Endothelial cell of umbilical vein (primary cell): ENCODE measurements around the gene TUBB1. TPM values are rescaled to one million over a fixed set of nuclear protein-coding genes. Genes with fewer than 3 reads are reported as not detected.
A peak's percentile ranks its signal among the peaks of the same experiment; 100 is the strongest.

ENCODE experiments used
- BruUV-seq: library from RNA; stranded (reverse); fragments of 400-500 nt; replicated peaks from 2 replicates; lab custom pipeline; 2021; lab: Mats Ljungman, UMichigan
- CTCF ChIA-PET: fragments of 300-600, 350-600 bp; sonication (Branson Sonifier 250); formaldehyde crosslinking; loops from one replicate; lab custom pipeline; 2021; ENCODE audit warnings: antibody characterized with exemption, inconsistent platforms; lab: Charles Lee
- POLR2A ChIA-PET: fragments of 300-600, 350-600 bp; sonication (Branson Sonifier 250); formaldehyde crosslinking; loops from one replicate; lab custom pipeline; 2021; ENCODE audit warnings: antibody characterized with exemption, inconsistent platforms; lab: Charles Lee
- DNase-seq: peaks from one replicate; pipeline ENCODE4 v3.0.0-alpha.2; 2011; ENCODE audit warnings: low read depth, low spot score
- FAIRE-seq: peaks from 2 replicates; lab custom pipeline; 2011; peaks lifted over from hg19 to GRCh38; lab: Jason Lieb, UNC
- H2AFZ ChIP-seq: 2 replicates; pipeline ENCODE4 v1.6.0; 2012; ENCODE audit warnings: low read depth, low read length, control low read depth, inconsistent platforms
- H3K27ac ChIP-seq: 2 replicates; pipeline ENCODE4 v1.5.1; 2011; ENCODE audit warnings: low read depth, mild to moderate bottlenecking, control low read depth, low read length, moderate library complexity; ENCODE audit not compliant: insufficient read depth
- H3K27me3 ChIP-seq, 2 experiments: 2 replicates each; pipeline versions ENCODE4 v1.6.0 to v1.6.1; 2011; ENCODE audit warnings: low read length in 2 of 2, mixed read lengths in 1 of 2; ENCODE audit not compliant: control insufficient read depth in 2 of 2, insufficient read depth in 2 of 2
- H3K36me3 ChIP-seq, 2 experiments: 2 replicates in 1 of 2; 3 replicates in 1 of 2; pipeline ENCODE4 v1.5.1; 2011; ENCODE audit warnings: low read length in 2 of 2, mild to moderate bottlenecking in 1 of 2, moderate library complexity in 1 of 2; ENCODE audit not compliant: control insufficient read depth in 2 of 2, insufficient read depth in 2 of 2; ENCODE audit errors: extremely low read depth in 1 of 2
- H3K4me1 ChIP-seq: 3 replicates; pipeline ENCODE4 v1.5.1; 2011; ENCODE audit warnings: mild to moderate bottlenecking, low read length; ENCODE audit not compliant: control insufficient read depth, insufficient read depth; ENCODE audit errors: extremely low read depth
- H3K4me2 ChIP-seq: 2 replicates; pipeline ENCODE4 v1.6.1; 2011; ENCODE audit warnings: low read length, control low read depth, mixed read lengths; ENCODE audit not compliant: insufficient read depth
- H3K4me3 ChIP-seq, 3 experiments: fragments of 200-600 bp in 1 of 3; sonication (generic), shearing (Covaris generic) in 1 of 3; replicated peaks in 1 of 3; 2 replicates each; pipeline ENCODE4 v1.5.1; 2011 to 2016; ENCODE audit warnings: control low read depth in 3 of 3, low read length in 3 of 3, mild to moderate bottlenecking in 2 of 3, inconsistent platforms in 1 of 3, low read depth in 1 of 3, moderate library complexity in 1 of 3; ENCODE audit not compliant: insufficient read depth in 1 of 3
- H3K79me2 ChIP-seq: 2 replicates; pipeline ENCODE4 v1.6.0; 2012; ENCODE audit warnings: low read length, inconsistent platforms; ENCODE audit not compliant: control insufficient read depth, insufficient read depth
- H3K9ac ChIP-seq: replicated peaks from 2 replicates; pipeline ENCODE3; 2011; ENCODE audit warnings: low read length, control low read depth; ENCODE audit not compliant: insufficient read depth; ENCODE audit errors: extremely low read depth
- H3K9me1 ChIP-seq: replicated peaks from 3 replicates; pipeline ENCODE4 v1.6.0; 2011; ENCODE audit warnings: mild to moderate bottlenecking, low read length; ENCODE audit not compliant: control insufficient read depth, insufficient read depth; ENCODE audit errors: extremely low read depth
- H3K9me3 ChIP-seq: replicated peaks from 2 replicates; pipeline ENCODE4 v1.5.1; 2012; ENCODE audit warnings: low read length, inconsistent platforms; ENCODE audit not compliant: control insufficient read depth, insufficient read depth
- H4K20me1 ChIP-seq: replicated peaks from 2 replicates; pipeline ENCODE3; 2011; ENCODE audit warnings: mild to moderate bottlenecking, low read length; ENCODE audit not compliant: control insufficient read depth, insufficient read depth; ENCODE audit errors: extremely low read depth
- EZH2 ChIP-seq: IDR thresholded peaks from 2 replicates; pipeline ENCODE4 v1.6.1; 2012; ENCODE audit warnings: borderline replicate concordance, low read depth, mild to moderate bottlenecking, moderate library complexity, low read length, inconsistent platforms; ENCODE audit not compliant: severe bottlenecking
- GATA2 ChIP-seq: IDR thresholded peaks from 2 replicates; pipeline ENCODE4 v1.7.0; 2011; ENCODE audit warnings: low read depth, mild to moderate bottlenecking, moderate library complexity, mixed read lengths, low read length; ENCODE audit not compliant: insufficient read length, insufficient read depth
- MYC ChIP-seq: IDR thresholded peaks from one replicate; pipeline ENCODE4 v1.6.1; 2011; ENCODE audit warnings: mild to moderate bottlenecking, low read depth, low read length
- POLR2A ChIP-seq: IDR thresholded peaks from 2 replicates; pipeline ENCODE4 v1.6.1; 2012; ENCODE audit warnings: low read depth, mild to moderate bottlenecking, control low read depth, low read length
- POLR2AphosphoS5 ChIP-seq: IDR thresholded peaks from 2 replicates; pipeline ENCODE4 v1.6.1; 2012; ENCODE audit warnings: low read depth, mild to moderate bottlenecking, control low read depth, low read length, moderate library complexity; ENCODE audit not compliant: insufficient read depth
- dilution Hi-C: fragments of 300-500 bp; cut with MboI; formaldehyde crosslinking; loops from one replicate; pipeline ENCODE4 v1.15.0; 2019; ENCODE audit warnings: low sequenced_read_pairs; ENCODE audit not compliant: extremely low pct_ligation_motif_present
- intact Hi-C: fragments of 100-400 bp; cut with micrococcal nuclease; formaldehyde crosslinking; loops from one replicate; pipeline ENCODE4 v1.10.0; 2022
- polyA plus RNA-seq, 4 experiments: library from polyadenylated mRNA; depleted of rRNA in 3 of 4; stranded (reverse) in 3 of 4; unstranded in 1 of 4; fragments of >200 nt; gene quantifications; 2 replicates each; pipeline versions ENCODE4 v1.2.1 to v1.2.3, GENCODE V29; 2011 to 2012; ENCODE audit warnings: missing spikeins in 1 of 4
- total RNA-seq: library from RNA; stranded (reverse); gene quantifications from 2 replicates; pipeline ENCODE4 v1.2.3, GENCODE V29; 2021
- TF ChIP-seq, protein P1 (sequence below), 2 donors: IDR thresholded peaks; 1 replicate in 1 of 2; 2 replicates in 1 of 2; pipeline ENCODE4 v1.5.1; 2011; ENCODE audit warnings: low read length in 2 of 2, mild to moderate bottlenecking in 2 of 2, moderate library complexity in 2 of 2, control low read depth in 1 of 2, inconsistent platforms in 1 of 2, low read depth in 1 of 2; ENCODE audit not compliant: insufficient read depth in 1 of 2; ENCODE audit errors: extremely low read depth in 1 of 2
- TF ChIP-seq, protein P2 (sequence below): IDR thresholded peaks from 2 replicates; pipeline ENCODE4 v1.6.1; 2011; ENCODE audit not compliant: insufficient read depth, insufficient read length

Gene TUBB1
- total and polyA plus RNA-seq, 2 donors (not counting 3 experiments of a cell fraction or from before 2014, with no cell fraction given), result 0.04 TPM; not detected in 1

DNA sequence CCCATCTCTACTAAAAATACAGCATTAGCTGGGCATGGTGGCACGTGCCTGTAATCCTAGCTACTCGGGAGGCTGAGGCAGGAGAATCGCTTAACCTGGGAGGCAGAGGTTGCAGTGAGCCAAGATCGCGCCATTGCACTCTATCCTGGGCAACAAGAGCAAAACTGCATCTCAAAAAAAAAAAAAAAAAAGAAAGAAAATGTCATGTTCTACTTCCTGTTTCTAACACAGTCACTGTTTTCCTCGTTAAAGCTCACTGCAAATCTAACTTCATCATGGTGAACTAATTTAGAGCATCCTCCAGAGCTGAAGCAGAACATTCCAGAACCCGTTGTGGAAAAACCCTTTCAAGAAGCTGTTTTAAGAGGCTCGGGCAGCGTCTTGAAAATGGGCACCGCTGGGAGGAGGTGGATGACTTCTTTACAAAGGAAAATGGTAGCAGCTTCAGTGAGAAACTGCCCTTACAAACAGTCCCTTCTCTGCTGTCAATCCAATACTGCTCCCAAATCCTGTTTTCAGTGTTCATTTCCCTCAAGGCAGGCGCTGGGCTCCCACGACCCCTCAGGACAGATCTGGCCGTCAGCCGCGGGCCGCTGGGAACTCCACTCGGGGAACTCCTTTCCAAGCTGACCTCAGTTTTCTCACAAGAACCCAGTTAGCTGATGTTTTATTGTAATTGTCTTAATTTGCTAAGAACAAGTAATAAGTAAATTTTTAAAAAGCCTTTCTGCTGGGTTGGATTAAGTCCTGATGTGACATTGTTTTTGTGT lies 24.7 kb upstream of the TUBB1 start:
- CTCF ChIA-PET, result interaction anchor here (1.0 kb wide), 1 partner anchor 38 kb away, joined by 6 read pairs; the partner anchor contains the start of gene ATP5F1E
- TSS peak; percentile 48 for BruUV-seq
- POLR2A ChIA-PET, result no interaction called here

More for the DNA sequence above, 24.7 kb upstream of the TUBB1 start:
- Histone ChIP-seq H3K4me1 (no peaks in the 10 kb centered on the region), H3K9me1 (no peaks in the 10 kb centered on the region), H3K9ac (no peak overlapping the region), H3K9me3 (no peaks in the 10 kb centered on the region), H3K4me2 (no peak overlapping the region), H3K36me3 (peaks cover 35 to 51% of the 10 kb centered on the region in 2 experiments), H4K20me1 (no peaks in the 10 kb centered on the region), H3K27me3 (no peaks in the 10 kb centered on the region), H3K79me2 (peaks cover 3% of the 10 kb centered on the region), H3K4me3 (no peak overlapping the region), H3K27ac (no peak overlapping the region), H2AFZ (no peak overlapping the region)
- dilution Hi-C loops, result no loop called here
- intact Hi-C loops, result loop anchor here (5.0 kb wide), 1 partner anchor 38 kb away; the partner anchor contains the start of gene ATP5F1E
- FAIRE-seq, result no peak
- no peak for DNase-seq
- TF ChIP-seq EZH2 (no peak), MYC (no peak), POLR2AphosphoS5 (no peak), GATA2 (no peak), POLR2A (peak; percentile 1)
- TF ChIP-seq, protein P1, sequence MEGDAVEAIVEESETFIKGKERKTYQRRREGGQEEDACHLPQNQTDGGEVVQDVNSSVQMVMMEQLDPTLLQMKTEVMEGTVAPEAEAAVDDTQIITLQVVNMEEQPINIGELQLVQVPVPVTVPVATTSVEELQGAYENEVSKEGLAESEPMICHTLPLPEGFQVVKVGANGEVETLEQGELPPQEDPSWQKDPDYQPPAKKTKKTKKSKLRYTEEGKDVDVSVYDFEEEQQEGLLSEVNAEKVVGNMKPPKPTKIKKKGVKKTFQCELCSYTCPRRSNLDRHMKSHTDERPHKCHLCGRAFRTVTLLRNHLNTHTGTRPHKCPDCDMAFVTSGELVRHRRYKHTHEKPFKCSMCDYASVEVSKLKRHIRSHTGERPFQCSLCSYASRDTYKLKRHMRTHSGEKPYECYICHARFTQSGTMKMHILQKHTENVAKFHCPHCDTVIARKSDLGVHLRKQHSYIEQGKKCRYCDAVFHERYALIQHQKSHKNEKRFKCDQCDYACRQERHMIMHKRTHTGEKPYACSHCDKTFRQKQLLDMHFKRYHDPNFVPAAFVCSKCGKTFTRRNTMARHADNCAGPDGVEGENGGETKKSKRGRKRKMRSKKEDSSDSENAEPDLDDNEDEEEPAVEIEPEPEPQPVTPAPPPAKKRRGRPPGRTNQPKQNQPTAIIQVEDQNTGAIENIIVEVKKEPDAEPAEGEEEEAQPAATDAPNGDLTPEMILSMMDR (IDR thresholded peaks at IDR 0.05; ENCODE audit: extremely low read depth in 1 of 2, insufficient read depth in 1 of 2, low read depth in 1 of 2, low read length in 2 of 2), result no peak
- TF ChIP-seq, protein P2, sequence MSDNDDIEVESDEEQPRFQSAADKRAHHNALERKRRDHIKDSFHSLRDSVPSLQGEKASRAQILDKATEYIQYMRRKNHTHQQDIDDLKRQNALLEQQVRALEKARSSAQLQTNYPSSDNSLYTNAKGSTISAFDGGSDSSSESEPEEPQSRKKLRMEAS, result no peak
